T-helper 1 cell (primary cell): ENCODE measurements around the gene MSRB1.

Experiments used
- DNase-seq, 5 donors: peaks; one replicate each; pipeline ENCODE4 v3.0.0-alpha.2; 2012 to 2020
- total RNA-seq, 4 donors: gene quantifications; one replicate each; lab custom pipeline; 2026; lab: John Stamatoyannopoulos, UW

The MSRB1 gene
- total RNA-seq: 1.8 to 2.9 (median 2.5) reads per million in 4 donors

- peak; percentile 98 to 100 (median 99) for DNase-seq
These were observed at the start of gene MSRB1 for GRCh38 chr16:1942810-1943726. TSS of gene MSRB1 (minus strand) at chr16:1943199. CDS start at chr16:1943156, 43 bp downstream.

- peak; percentile 93 to 100 (median 98) for DNase-seq
These were observed 49.1 kb upstream of the MSRB1 start for GRCh38 chr16:1991948-1992703.

- no peak for DNase-seq
These were observed 48.6 kb upstream of the MSRB1 start for GRCh38 chr16:1991588-1991947.

GRCh38 chr16:1991135-1991551, 48.1 kb upstream of the MSRB1 start:
- peak in 4 of 5 donors; percentile 39 to 66 (median 50) for DNase-seq

GRCh38 chr16:1990351-1991134, 47.5 kb upstream of the MSRB1 start:
- peak in 1 of 5 donors; percentile 50 for DNase-seq

- no peak for DNase-seq
These were observed 47.0 kb upstream of the MSRB1 start for GRCh38 chr16:1990101-1990350.

- DNase-seq: no peak
These were observed 46.5 kb upstream of the MSRB1 start, which contains the start of gene SYNGR3 for GRCh38 chr16:1989209-1990100. TSS of gene SYNGR3 (plus strand) at chr16:1989970. CDS start at chr16:1990103, 133 bp downstream.

- DNase-seq: no peak
These were observed 44.2 kb upstream of the MSRB1 start for GRCh38 chr16:1987198-1987597.

GRCh38 chr16:1985466-1986150, 42.6 kb upstream of the MSRB1 start:
- no peak for DNase-seq

GRCh38 chr16:1984347-1985225, 41.6 kb upstream of the MSRB1 start:
- DNase-seq: peak in 1 of 5 donors; percentile 27

GRCh38 chr16:1983544-1984346, 40.7 kb upstream of the MSRB1 start, which contains the start of gene GFER:
TSS of gene GFER (plus strand) at chr16:1984193. CDS start at chr16:1984219, 26 bp downstream.
- peak in 4 of 5 donors; percentile 38 to 80 (median 51) for DNase-seq

- DNase-seq: no peak
These were observed 40.1 kb upstream of the MSRB1 start for GRCh38 chr16:1982991-1983543.

- DNase-seq: no peak
These were observed 39.0 kb upstream of the MSRB1 start for GRCh38 chr16:1982013-1982433.

GRCh38 chr16:1981398-1981836, 38.4 kb upstream of the MSRB1 start, which contains the start of gene NOXO1:
TSS of gene NOXO1 (minus strand) at chr16:1981469. CDS start at chr16:1981179, 290 bp downstream.
- no peak for DNase-seq

- DNase-seq: no peak
These were observed 37.7 kb upstream of the MSRB1 start for GRCh38 chr16:1980770-1981087.

GRCh38 chr16:1980030-1980769, 37.2 kb upstream of the MSRB1 start:
- DNase-seq: no peak

GRCh38 chr16:1979271-1980029, 36.5 kb upstream of the MSRB1 start:
- DNase-seq: no peak
